ENCODE measurements around the gene MGAT1.
"Not testable (repeated sequence)": the region's sequence is repeated elsewhere in the genome, so short reads cannot be mapped to it uniquely, and the experiment has no call there.

MGAT1 gene

GRCh38 chr5:180744253-180744652 is 58.4 kb downstream of the MGAT1 start:
- TF ChIP-seq, protein P1, sequence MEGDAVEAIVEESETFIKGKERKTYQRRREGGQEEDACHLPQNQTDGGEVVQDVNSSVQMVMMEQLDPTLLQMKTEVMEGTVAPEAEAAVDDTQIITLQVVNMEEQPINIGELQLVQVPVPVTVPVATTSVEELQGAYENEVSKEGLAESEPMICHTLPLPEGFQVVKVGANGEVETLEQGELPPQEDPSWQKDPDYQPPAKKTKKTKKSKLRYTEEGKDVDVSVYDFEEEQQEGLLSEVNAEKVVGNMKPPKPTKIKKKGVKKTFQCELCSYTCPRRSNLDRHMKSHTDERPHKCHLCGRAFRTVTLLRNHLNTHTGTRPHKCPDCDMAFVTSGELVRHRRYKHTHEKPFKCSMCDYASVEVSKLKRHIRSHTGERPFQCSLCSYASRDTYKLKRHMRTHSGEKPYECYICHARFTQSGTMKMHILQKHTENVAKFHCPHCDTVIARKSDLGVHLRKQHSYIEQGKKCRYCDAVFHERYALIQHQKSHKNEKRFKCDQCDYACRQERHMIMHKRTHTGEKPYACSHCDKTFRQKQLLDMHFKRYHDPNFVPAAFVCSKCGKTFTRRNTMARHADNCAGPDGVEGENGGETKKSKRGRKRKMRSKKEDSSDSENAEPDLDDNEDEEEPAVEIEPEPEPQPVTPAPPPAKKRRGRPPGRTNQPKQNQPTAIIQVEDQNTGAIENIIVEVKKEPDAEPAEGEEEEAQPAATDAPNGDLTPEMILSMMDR (IDR thresholded peaks at IDR 0.05; ENCODE audit: poor library complexity, severe bottlenecking) = no peak
- Histone ChIP-seq H3K4me3 (ENCODE audit: severe bottlenecking) (no peak overlapping the region), H3K9me3 (ENCODE audit: severe bottlenecking) (no peaks in the 10 kb centered on the region), H3K27me3 (ENCODE audit: insufficient read depth, poor library complexity, severe bottlenecking) (peaks cover 77% of the 10 kb centered on the region), H3K36me3 (ENCODE audit: low read depth) (no peaks in the 10 kb centered on the region), H3K4me1 (ENCODE audit: insufficient read depth, poor library complexity, severe bottlenecking) (no peaks in the 10 kb centered on the region), H3K27ac (ENCODE audit: poor library complexity, severe bottlenecking) (no peak overlapping the region)
- ATAC-seq (ENCODE audit: low read depth) = no peak
- no peak for DNase-seq (ENCODE audit: low spot score)

DNA sequence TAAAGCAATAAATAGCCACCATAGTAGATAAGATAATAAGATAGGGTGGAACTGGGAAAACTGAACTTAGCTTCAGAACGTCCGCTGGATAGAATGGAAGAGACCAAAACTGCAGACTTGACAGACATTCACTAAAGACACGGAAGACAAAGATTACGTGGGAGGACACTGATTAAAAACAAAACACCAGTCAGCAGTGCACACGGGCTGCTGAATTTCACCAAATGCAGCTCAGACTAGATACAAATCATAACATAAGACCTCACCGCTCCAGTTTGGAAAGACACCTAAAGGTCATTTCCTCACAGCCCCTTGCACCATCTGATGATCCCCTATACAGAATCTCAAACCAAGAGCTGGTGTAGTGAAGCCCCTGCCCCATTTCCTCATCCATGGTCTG is 59.9 kb downstream of the MGAT1 start:
- no peak overlapping the region for H3K4me3 ChIP-seq (ENCODE audit: severe bottlenecking)
- H3K27ac ChIP-seq (ENCODE audit: poor library complexity, severe bottlenecking) = no peak overlapping the region
- no peaks in the 10 kb centered on the region for H3K9me3 ChIP-seq (ENCODE audit: severe bottlenecking)
- H3K36me3 ChIP-seq (ENCODE audit: low read depth) = no peaks in the 10 kb centered on the region
- TF ChIP-seq, protein P1 (IDR thresholded peaks at IDR 0.05; ENCODE audit: poor library complexity, severe bottlenecking) = no peak
- H3K4me1 ChIP-seq (ENCODE audit: insufficient read depth, poor library complexity, severe bottlenecking) = no peaks in the 10 kb centered on the region
- H3K27me3 ChIP-seq (ENCODE audit: insufficient read depth, poor library complexity, severe bottlenecking) = peaks cover 71% of the 10 kb centered on the region
- DNase-seq (ENCODE audit: low spot score) (no peak), ATAC-seq (ENCODE audit: low read depth) (no peak)

GRCh38 chr5:180740953-180741352 is 61.7 kb downstream of the MGAT1 start:
- H3K9me3 ChIP-seq (ENCODE audit: severe bottlenecking); DNase-seq (ENCODE audit: low spot score); H3K4me3 ChIP-seq (ENCODE audit: severe bottlenecking); ATAC-seq (ENCODE audit: low read depth); H3K27ac ChIP-seq (ENCODE audit: poor library complexity, severe bottlenecking); H3K36me3 ChIP-seq (ENCODE audit: low read depth); H3K4me1 ChIP-seq (ENCODE audit: insufficient read depth, poor library complexity, severe bottlenecking): not testable (repeated sequence)
- peaks cover 70% of the 10 kb centered on the region for H3K27me3 ChIP-seq (ENCODE audit: insufficient read depth, poor library complexity, severe bottlenecking)

DNA sequence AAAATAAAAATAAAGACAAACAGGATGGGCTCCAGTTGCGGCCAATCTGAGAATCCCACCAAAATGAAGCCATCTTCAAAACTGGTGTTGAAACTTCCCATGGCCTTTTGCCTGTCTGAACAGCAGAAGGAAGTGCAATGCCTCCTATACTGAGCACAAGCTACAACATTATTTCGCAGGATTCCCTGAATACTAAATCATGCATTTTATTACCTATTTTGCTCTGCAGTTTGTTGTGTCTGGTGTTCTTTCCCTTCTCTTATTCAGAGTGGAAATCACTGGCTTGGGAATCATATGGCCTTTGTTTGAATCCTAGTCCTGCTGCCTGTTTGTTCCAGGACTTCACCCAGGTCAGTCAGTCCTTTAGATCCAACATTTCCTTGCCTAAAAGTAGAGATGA is 62.6 kb downstream of the MGAT1 start, which contains the start of gene OR2Y1:
Gene OR2Y1, minus strand, starts transcription at position 101 of the 400 bp plus-strand sequence. Its CDS starts 0 bp downstream, at position 101.
- no peaks in the 10 kb centered on the region for H3K4me1 ChIP-seq (ENCODE audit: insufficient read depth, poor library complexity, severe bottlenecking)
- H3K27ac ChIP-seq (ENCODE audit: poor library complexity, severe bottlenecking) = no peak within 1 kb of the TSS
- no peak for ATAC-seq (ENCODE audit: low read depth)
- peaks cover 65% of the 10 kb centered on the region for H3K27me3 ChIP-seq (ENCODE audit: insufficient read depth, poor library complexity, severe bottlenecking)
- no peak within 1 kb of the TSS for H3K4me3 ChIP-seq (ENCODE audit: severe bottlenecking)
- TF ChIP-seq, protein P1 (IDR thresholded peaks at IDR 0.05; ENCODE audit: poor library complexity, severe bottlenecking) = no peak
- no peak for DNase-seq (ENCODE audit: low spot score)
- H3K36me3 ChIP-seq (ENCODE audit: low read depth) = no peaks in the 10 kb centered on the region
- no peaks in the 10 kb centered on the region for H3K9me3 ChIP-seq (ENCODE audit: severe bottlenecking)

- no peak overlapping the region for H3K4me3 ChIP-seq (ENCODE audit: severe bottlenecking)
- H3K27me3 ChIP-seq (ENCODE audit: insufficient read depth, poor library complexity, severe bottlenecking) = peaks cover 58% of the 10 kb centered on the region
- no peaks in the 10 kb centered on the region for H3K4me1 ChIP-seq (ENCODE audit: insufficient read depth, poor library complexity, severe bottlenecking)
- H3K27ac ChIP-seq (ENCODE audit: poor library complexity, severe bottlenecking) = no peak overlapping the region
- H3K9me3 ChIP-seq (ENCODE audit: severe bottlenecking) = no peaks in the 10 kb centered on the region
- no peak for DNase-seq (ENCODE audit: low spot score)
- ATAC-seq (ENCODE audit: low read depth) = peak; percentile 58
- no peaks in the 10 kb centered on the region for H3K36me3 ChIP-seq (ENCODE audit: low read depth)
- TF ChIP-seq, protein P1 (IDR thresholded peaks at IDR 0.05; ENCODE audit: poor library complexity, severe bottlenecking) = no peak
Measured at GRCh38 chr5:180739271-180739670, 63.3 kb downstream of the MGAT1 start.
